RWPE2 (cell line): ENCODE data around the gene FCHO1.

Experiments
- ATAC-seq: fragments of 200-7000 bp; cut with Tn5 transposase; 3 replicates; pipeline ENCODE4 v1.9.1; 2021; ENCODE audit warnings: low read depth
- DNase-seq: peaks from one replicate; pipeline ENCODE4 v3.0.0-alpha.2; 2020; ENCODE audit warnings: low spot score
- H3K27ac ChIP-seq: fragments of 450-650 bp; 2 replicates; pipeline ENCODE4 v1.5.1; 2017; ENCODE audit warnings: mild to moderate bottlenecking; ENCODE audit not compliant: poor library complexity, severe bottlenecking
- H3K27me3 ChIP-seq: fragments of 250-450 bp; sonication (Bioruptor Pico); 2 replicates; pipeline ENCODE4 v1.5.1; 2021; ENCODE audit warnings: mild to moderate bottlenecking, moderate library complexity; ENCODE audit not compliant: insufficient read depth, poor library complexity, severe bottlenecking
- H3K36me3 ChIP-seq: fragments of 250-450 bp; sonication (Bioruptor Pico); 2 replicates; pipeline ENCODE4 v1.5.1; 2020; ENCODE audit warnings: low read depth, mild to moderate bottlenecking, moderate library complexity
- H3K4me1 ChIP-seq: fragments of 250-450 bp; sonication (Bioruptor Pico); 2 replicates; pipeline ENCODE4 v1.5.1; 2021; ENCODE audit warnings: mild to moderate bottlenecking, moderate library complexity; ENCODE audit not compliant: insufficient read depth, poor library complexity, severe bottlenecking
- H3K4me3 ChIP-seq: fragments of 250-450 bp; sonication (Bioruptor Pico); 2 replicates; pipeline ENCODE4 v1.5.1; 2021; ENCODE audit warnings: mild to moderate bottlenecking, moderate library complexity; ENCODE audit not compliant: severe bottlenecking
- H3K9me3 ChIP-seq: fragments of 250-450 bp; sonication (Bioruptor Pico); 2 replicates; pipeline ENCODE4 v1.5.1; 2021; ENCODE audit warnings: mild to moderate bottlenecking, moderate library complexity; ENCODE audit not compliant: severe bottlenecking
- TF ChIP-seq, protein P1 (sequence below): fragments of 450-650 bp; IDR thresholded peaks from one replicate; pipeline ENCODE4 v1.5.1; 2017; ENCODE audit warnings: mild to moderate bottlenecking, moderate library complexity; ENCODE audit not compliant: poor library complexity, severe bottlenecking

The FCHO1 gene

GRCh38 chr19:17733127-17733526 is 18.1 kb upstream of the FCHO1 start:
- no peak for ATAC-seq

DNA sequence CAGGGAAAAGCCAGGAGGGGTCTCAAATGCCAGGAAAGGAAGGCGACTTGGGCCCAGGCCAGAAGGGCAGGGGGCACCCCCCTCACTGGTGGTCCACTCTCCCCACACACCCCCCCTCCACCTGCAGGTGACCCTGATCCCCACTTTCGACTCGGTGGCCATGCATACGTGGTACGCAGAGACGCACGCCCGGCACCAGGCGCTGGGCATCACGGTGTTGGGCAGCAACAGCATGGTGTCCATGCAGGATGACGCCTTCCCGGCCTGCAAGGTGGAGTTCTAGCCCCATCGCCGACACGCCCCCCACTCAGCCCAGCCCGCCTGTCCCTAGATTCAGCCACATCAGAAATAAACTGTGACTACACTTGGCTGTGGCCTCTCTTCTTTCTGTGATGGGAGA is 17.1 kb upstream of the FCHO1 start:
- Histone ChIP-seq H3K9me3 (no peaks in the 10 kb centered on the region), H3K4me1 (no peaks in the 10 kb centered on the region), H3K27me3 (no peaks in the 10 kb centered on the region), H3K4me3 (no peak overlapping the region), H3K27ac (no peak overlapping the region), H3K36me3 (peaks cover 41% of the 10 kb centered on the region)
- ATAC-seq = no peak
- DNase-seq = no peak
- TF ChIP-seq, protein P1, sequence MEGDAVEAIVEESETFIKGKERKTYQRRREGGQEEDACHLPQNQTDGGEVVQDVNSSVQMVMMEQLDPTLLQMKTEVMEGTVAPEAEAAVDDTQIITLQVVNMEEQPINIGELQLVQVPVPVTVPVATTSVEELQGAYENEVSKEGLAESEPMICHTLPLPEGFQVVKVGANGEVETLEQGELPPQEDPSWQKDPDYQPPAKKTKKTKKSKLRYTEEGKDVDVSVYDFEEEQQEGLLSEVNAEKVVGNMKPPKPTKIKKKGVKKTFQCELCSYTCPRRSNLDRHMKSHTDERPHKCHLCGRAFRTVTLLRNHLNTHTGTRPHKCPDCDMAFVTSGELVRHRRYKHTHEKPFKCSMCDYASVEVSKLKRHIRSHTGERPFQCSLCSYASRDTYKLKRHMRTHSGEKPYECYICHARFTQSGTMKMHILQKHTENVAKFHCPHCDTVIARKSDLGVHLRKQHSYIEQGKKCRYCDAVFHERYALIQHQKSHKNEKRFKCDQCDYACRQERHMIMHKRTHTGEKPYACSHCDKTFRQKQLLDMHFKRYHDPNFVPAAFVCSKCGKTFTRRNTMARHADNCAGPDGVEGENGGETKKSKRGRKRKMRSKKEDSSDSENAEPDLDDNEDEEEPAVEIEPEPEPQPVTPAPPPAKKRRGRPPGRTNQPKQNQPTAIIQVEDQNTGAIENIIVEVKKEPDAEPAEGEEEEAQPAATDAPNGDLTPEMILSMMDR = no peak

More at GRCh38 chr19:17733127-17733526, 18.1 kb upstream of the FCHO1 start:
- Histone ChIP-seq H3K27me3 (no peaks in the 10 kb centered on the region), H3K9me3 (no peaks in the 10 kb centered on the region), H3K27ac (no peak overlapping the region), H3K4me1 (no peaks in the 10 kb centered on the region), H3K4me3 (no peak overlapping the region), H3K36me3 (peaks cover 48% of the 10 kb centered on the region)
- DNase-seq = no peak
- TF ChIP-seq, protein P1 = no peak

GRCh38 chr19:17735410-17735809 is 15.9 kb upstream of the FCHO1 start:
- Histone ChIP-seq H3K9me3 (no peaks in the 10 kb centered on the region), H3K4me3 (no peak overlapping the region), H3K27ac (no peak overlapping the region), H3K27me3 (no peaks in the 10 kb centered on the region), H3K4me1 (no peaks in the 10 kb centered on the region), H3K36me3 (peaks cover 32% of the 10 kb centered on the region)
- ATAC-seq (no peak), DNase-seq (no peak)
- TF ChIP-seq, protein P1 = no peak

DNA sequence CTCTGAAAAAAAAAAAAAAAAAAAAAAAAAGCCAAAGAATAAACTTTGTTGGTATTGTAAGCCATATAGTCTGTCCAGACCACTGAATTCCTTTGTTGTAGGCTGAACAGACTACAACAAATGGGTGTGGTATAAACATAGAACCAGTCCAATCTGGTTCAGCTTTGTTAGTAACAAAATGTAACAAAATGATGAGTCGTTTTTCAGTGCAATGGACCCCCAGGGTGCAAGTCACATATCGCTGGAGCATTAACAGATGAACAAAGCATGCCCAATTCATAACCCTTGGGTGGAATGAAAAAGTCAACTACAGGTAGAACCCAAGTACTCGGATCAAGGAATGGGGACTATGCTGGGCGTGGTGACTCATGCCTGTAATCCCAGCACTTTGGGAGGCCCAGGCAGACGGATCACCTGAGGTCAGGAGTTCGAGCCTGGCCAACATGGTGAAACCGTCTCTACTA is 13.6 kb upstream of the FCHO1 start:
- Histone ChIP-seq H3K4me3 (no peak overlapping the region), H3K4me1 (no peaks in the 10 kb centered on the region), H3K9me3 (no peaks in the 10 kb centered on the region), H3K27me3 (no peaks in the 10 kb centered on the region), H3K27ac (no peak overlapping the region), H3K36me3 (peaks cover 12% of the 10 kb centered on the region)
- TF ChIP-seq, protein P1 = no peak
- DNase-seq (no peak), ATAC-seq (no peak)

DNA sequence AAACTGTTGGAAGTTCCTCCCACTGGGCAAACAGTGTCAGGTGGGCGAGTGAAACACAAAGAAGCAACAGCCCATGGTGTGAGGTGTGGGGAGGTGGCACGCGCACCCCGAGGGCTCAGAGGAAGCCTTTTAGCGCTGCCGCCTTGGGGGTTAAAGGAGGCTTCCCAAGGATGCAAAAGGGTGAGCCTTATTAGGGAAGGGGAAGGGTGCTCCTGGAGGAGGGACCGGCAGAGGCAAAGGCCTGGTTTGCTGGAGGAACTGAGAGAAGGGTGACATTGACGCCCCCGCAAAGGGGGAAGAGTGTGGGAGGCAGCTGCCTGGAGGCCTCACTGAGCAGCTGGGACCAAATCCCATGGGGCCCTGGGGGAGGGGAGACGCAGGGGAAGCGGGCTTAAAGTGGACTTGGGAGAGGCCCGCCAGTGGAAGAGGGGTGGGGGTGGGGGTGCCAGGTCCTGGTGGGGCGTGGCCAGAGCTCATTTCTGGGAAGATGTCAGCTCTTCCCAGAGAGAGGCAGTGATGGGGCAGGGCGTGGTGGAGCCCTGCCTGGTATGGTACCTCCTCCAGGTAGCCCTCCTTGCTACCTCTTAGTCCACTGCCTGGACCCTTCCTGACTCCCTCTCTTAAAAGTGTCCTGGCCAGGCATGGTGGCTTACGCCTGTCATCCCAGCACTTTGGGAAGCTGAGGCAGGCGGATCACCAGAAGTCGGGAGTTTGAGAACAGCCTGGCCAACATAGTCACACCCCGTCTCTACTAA is 12.0 kb upstream of the FCHO1 start:
- H3K27me3 ChIP-seq = no peaks in the 10 kb centered on the region
- no peak for ATAC-seq
- H3K27ac ChIP-seq = no peak overlapping the region
- peaks cover 6% of the 10 kb centered on the region; the same call in 1 of the 2 replicates for H3K36me3 ChIP-seq
- H3K4me3 ChIP-seq = no peak overlapping the region
- no peak for DNase-seq
- no peaks in the 10 kb centered on the region for H3K9me3 ChIP-seq
- H3K4me1 ChIP-seq = no peaks in the 10 kb centered on the region
- TF ChIP-seq, protein P1 = no peak
